Suppressor macrophage treated with lipopolysaccharide for 4 hours (primary cell): ENCODE data around the gene PRR19.
"Not testable (repeated sequence)": the region's sequence is repeated elsewhere in the genome, so short reads cannot be mapped to it uniquely, and the experiment has no call there.

Experiments used
- DNase-seq: peaks from one replicate; pipeline ENCODE4 v3.0.0-alpha.2; 2020

The PRR19 gene

GRCh38 chr19:42328106-42328505, 26.2 kb downstream of the PRR19 start:
- no peak for DNase-seq

DNA sequence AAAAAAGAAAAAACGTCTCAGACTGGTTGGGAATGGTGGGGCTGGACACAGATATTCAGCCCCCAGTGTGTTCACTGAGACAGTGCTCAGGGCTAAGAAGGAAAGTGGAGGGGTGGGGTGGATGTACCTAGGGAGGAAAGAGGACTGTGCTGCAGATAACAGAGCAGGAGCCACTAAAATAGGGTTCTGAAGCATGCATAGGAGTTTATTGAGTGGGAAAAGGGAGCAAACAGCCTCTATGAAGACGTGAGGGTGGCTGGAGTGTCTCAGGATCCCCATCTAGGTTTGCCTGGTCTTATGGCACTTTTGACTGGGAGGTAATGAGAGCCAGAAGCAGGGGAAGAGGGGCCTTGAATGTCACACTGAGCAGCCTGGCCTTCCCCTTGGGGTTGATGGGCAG, 26.9 kb downstream of the PRR19 start:
- DNase-seq: no peak

GRCh38 chr19:42330241-42330711, 28.3 kb downstream of the PRR19 start:
- no peak for DNase-seq

DNA sequence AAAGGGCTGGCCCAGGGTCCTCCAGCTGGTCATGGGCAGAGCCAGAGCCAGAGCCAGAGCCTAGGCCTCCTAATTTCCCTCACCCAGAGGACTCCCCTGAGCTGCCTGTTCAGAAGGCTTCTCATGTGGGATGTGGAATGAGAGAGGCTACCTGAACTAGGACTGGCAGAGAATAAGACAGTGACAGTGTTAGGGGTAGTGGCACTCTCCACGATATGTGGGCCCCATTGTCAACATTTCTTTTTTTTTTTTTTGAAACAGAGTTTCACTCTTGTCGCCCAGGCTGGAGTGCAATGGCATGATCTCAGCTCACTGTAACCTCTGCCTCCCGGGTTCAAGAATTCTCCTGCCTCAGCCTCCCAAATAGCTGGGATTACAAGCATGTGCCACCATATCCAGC, 29.4 kb downstream of the PRR19 start:
- DNase-seq: not testable (repeated sequence)

DNA sequence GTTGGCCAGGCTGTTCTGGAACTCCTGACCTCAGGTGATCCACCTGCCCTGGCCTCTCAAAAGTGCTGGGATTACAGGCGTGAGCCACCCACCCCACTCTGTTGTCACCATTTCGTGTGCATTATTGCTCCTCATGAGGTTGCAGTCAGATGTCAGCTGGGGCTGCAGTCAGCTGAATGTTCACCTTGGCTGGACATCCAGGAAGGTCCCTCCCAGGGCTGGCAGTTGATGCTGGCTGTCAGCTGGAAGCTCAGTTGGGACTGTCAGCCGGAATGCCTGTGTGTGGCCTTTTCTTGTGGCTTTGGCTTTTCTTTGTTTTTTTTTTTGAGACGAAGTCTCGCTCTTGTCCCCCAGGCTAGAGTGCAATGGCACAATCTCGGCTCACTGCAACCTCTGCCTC, 30.1 kb downstream of the PRR19 start:
- DNase-seq: no peak

DNA sequence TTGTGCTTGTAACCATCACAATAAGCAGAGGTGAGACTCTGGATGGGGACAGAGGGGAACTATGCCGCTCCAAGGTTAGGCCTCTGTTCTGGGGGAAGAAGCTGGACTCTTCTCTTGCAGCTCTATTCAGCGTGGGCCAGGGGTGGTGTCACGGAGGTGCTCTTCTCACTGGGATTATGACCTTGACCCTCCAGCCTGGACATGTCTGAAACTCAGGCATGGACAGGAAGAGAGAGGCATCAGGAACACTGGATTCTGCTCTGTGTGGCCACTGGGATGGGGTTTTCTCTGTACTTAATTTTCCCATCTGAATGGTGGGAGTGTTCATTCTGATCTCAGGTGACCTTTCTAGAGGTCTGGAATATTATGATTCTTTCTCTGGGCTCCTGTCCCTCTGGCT, 31.1 kb downstream of the PRR19 start:
- no peak for DNase-seq

- no peak for DNase-seq
Observed at GRCh38 chr19:42333975-42334696, 32.2 kb downstream of the PRR19 start.

GRCh38 chr19:42334697-42335373, 32.9 kb downstream of the PRR19 start:
- no peak for DNase-seq

- no peak for DNase-seq
Observed at GRCh38 chr19:42335374-42335936, 33.5 kb downstream of the PRR19 start.

GRCh38 chr19:42335971-42336370, 34.0 kb downstream of the PRR19 start:
- DNase-seq: no peak

DNA sequence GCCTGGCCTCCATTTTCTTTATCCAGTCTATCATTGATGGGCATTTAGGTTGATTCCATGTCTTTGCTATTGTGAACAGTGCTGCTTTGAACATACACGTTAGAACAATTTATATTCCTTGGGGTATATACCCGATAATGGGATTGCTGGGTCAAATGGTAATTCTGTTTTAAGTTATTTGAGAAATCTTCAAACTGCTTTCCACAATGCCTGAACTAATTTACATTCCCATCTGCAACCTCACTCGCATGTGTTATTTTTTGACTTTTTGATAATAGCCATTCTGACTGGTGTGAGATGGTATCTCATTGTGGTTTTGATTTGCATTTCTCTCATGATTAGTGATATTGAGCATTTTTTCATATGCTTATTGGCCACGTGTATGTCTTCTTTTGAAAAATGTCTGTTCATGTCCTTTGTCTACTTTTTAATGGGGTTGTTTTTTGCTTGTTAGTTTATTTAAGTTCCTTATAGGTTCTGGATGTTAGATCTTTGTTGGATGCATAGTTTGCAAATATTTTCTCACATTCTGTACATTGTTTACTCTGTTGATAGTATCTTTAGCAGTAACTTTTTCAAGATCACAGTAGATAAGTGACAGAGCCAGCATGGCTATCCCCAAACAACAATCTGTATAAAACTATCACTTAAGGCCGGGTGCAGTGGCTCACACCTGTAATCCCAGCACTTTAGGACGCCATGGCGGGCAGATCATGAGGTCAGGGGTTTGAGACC, 37.4 kb downstream of the PRR19 start:
- DNase-seq: not testable (repeated sequence)

- DNase-seq: not testable (repeated sequence)
Observed at GRCh38 chr19:42339922-42340321, 38.0 kb downstream of the PRR19 start.

DNA sequence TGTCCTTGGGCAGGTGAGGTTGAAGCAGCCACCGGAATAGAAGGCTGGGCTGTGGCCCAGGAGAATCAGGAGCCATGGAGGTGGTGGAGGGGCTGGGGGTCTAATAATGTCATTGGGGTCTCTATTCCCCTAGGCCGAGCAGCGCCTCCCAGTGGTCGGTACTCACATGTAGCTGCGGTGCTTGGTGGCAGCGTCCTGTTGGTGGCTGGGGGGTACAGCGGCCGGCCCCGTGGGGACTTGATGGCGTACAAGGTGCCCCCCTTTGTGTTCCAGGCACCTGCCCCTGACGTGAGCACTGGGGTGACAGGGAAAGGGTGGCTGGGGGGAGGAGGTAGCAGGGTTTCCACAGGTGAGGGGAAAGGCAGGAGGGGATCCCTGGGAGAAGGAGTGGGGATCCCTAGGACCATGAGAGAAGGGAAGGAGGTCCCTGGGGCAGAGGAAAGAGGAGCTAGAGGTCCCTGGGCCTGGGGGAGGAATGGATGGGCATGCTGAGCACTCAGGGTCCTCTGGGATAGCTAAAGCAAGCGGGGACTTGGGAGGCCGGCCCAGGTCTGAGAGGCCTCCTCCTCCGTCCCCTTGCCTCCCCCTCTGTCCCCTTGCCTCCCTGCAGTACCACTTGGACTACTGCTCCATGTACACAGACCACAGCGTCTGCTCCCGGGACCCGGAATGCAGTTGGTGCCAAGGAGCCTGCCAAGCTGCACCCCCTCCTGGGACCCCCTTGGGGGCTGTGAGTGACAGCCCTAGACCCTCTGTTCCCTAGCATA, 41.6 kb downstream of the PRR19 start:
- no peak for DNase-seq

DNA sequence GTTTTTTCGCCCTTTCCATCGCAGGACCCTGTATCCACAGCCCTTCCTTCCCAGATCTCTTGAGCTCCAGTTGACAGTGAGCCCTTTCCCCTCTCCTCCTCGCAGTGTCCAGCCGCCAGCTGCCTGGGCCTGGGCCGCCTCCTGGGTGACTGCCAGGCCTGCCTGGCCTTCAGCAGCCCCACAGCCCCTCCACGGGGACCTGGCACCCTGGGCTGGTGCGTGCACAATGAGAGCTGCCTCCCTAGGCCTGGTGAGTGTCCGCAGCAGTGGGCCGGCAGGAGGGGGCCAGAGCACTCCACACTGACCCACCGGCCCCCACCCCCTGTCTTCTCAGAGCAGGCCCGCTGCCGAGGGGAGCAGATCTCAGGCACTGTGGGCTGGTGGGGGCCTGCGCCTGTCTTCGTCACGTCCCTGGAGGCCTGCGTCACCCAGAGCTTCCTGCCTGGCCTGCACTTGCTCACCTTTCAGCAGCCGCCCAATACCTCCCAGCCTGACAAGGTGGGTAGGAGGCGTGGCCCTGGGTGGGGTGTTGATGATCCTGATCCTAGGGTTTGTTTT, 42.5 kb downstream of the PRR19 start:
- DNase-seq: no peak

DNA sequence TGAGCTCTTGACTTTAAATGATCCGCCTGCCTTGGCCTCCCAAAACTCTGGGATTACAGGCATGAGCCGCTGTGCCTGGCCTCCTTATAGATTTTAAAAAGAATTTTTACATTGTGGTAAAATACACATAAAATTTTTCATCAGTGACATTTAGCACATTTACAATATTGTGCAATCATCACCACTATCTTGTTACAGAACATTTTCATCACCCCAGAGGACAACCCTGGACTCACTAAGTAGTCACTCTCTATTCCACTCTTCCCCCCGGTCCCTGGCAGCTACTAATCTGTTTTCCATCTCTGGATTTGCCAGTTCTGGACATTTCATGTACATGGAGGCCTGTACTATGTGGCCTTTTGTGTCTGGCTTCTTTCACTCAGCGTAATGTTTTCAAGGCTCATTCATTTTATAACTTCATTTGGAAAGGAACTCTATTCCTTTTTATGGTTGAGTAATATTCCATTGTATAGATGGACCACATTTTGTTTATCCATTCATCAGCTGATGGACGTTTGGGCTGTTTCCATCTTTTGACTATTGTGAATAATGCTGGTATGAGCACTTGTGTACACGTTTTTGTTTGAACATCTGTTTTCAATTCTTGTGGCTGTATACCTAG, 43.4 kb downstream of the PRR19 start:
- no peak for DNase-seq

DNA sequence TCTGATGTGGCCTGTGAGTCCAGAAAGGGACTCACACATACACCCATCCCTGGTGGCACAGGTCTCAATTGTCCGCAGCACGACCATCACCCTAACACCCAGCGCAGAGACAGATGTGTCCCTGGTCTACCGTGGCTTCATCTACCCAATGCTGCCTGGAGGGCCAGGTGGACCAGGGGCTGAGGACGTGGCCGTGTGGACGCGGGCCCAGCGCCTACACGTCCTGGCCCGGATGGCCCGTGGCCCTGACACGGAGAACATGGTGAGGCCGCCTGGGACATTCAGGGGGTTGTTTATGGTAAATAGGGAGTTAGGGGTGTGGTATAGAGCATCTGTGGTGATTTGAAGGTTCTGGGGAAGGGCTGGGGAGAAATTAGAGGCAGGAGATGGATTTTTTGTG, 46.3 kb downstream of the PRR19 start:
- no peak for DNase-seq

- DNase-seq: no peak
Observed at GRCh38 chr19:42349378-42350107, 47.6 kb downstream of the PRR19 start.

DNA sequence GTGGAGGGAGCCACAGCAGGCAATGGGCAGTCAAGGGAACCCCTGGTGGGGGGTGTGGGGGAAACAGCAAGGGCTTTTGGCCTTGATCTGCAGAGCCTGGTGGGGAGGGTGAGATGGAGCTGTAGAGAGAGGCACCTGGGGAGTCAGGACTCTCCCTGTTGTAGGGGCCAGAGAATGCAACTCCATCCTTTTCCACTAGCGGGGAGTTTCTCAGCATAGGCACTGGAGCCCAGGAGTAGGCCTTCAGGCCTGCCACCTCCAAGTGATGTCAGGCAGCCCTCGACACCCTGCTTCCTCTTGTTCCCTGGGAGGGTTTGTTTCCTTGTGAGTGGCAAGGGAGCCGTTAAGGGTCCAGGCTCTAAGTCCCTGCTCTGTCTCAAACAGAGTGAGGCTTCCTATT, 48.5 kb downstream of the PRR19 start:
- no peak for DNase-seq

GRCh38 chr19:42351079-42351735, 49.3 kb downstream of the PRR19 start:
- no peak for DNase-seq
